Upper lobe of left lung (tissue), 6 donors: ENCODE measurements around the gene CHD8. TPM values are rescaled to one million over a fixed set of nuclear protein-coding genes. Genes with fewer than 3 reads are reported as not detected.
A peak's percentile ranks its signal among the peaks of the same experiment; 100 is the strongest.

ENCODE experiments used
- ATAC-seq, 2 donors: fragments of 200-7000 bp; cut with Tn5 transposase; one replicate each; pipeline ENCODE4 v1.9.1; 2022; ENCODE audit warnings: mild to moderate bottlenecking in 2 of 2, moderate library complexity in 2 of 2; ENCODE audit not compliant: low FRiP score in 2 of 2
- DNase-seq, 2 donors: peaks; one replicate each; pipeline ENCODE4 v3.0.0-alpha.2; 2019 to 2020
- H3K27ac ChIP-seq, 4 donors: fragments of 200-600 bp; sonication (generic); one replicate each; pipeline ENCODE4 v1.5.1; 2016 to 2019
- H3K27me3 ChIP-seq, 4 donors: fragments of 200-600 bp; sonication (generic); one replicate each; pipeline ENCODE4 v1.5.1; 2017 to 2019
- H3K36me3 ChIP-seq, 4 donors: fragments of 200-600 bp; sonication (generic); one replicate each; pipeline ENCODE4 v1.5.1; 2016 to 2019
- H3K4me1 ChIP-seq, 4 donors: fragments of 200-600 bp; sonication (generic); one replicate each; pipeline ENCODE4 v1.5.1; 2018 to 2019
- H3K4me3 ChIP-seq, 4 donors: fragments of 200-600 bp; sonication (generic); one replicate each; pipeline ENCODE4 v1.5.1; 2017 to 2019; ENCODE audit warnings: mild to moderate bottlenecking in 2 of 4, moderate library complexity in 1 of 4
- H3K9me3 ChIP-seq, 4 donors: fragments of 200-600 bp; sonication (generic); one replicate each; pipeline ENCODE4 v1.5.1; 2018 to 2019
- CTCF ChIP-seq, 6 experiments: fragments of 450-650 bp in 4 of 6; fragments of 200-600 bp in 2 of 6; sonication (generic) in 2 of 6; IDR thresholded peaks; one replicate each; pipeline ENCODE4 v1.5.1; 2016 to 2019; ENCODE audit warnings: antibody characterized with exemption in 6 of 6
- EP300 ChIP-seq, 4 donors: sonication (generic); formaldehyde crosslinking; IDR thresholded peaks; one replicate each; pipeline ENCODE4 v1.5.1; 2017; ENCODE audit warnings: antibody characterized with exemption in 4 of 4, control low read depth in 2 of 4
- POLR2A ChIP-seq, 4 donors: fragments of 450-650 bp; IDR thresholded peaks; one replicate each; pipeline ENCODE4 v1.5.1; 2016 to 2017; ENCODE audit warnings: antibody characterized with exemption in 4 of 4, mild to moderate bottlenecking in 2 of 4
- POLR2AphosphoS5 ChIP-seq, 2 donors: sonication (generic); formaldehyde crosslinking; IDR thresholded peaks; one replicate each; pipeline ENCODE4 v1.5.1; 2017; ENCODE audit warnings: antibody characterized with exemption in 2 of 2
- WGBS, 2 donors: methylation state at CpG; one replicate each; pipeline ENCODE4 v1.1.5; 2017 to 2018; 5-methylcytosine and 5-hydroxymethylcytosine counted together
- total RNA-seq, 6 donors: library from RNA; depleted of rRNA in 4 of 6; stranded (reverse); fragments of >200 nt in 4 of 6; gene quantifications; one replicate each; pipeline versions ENCODE4 v1.1.0 to v1.2.1, GENCODE V29; 2016 to 2021
- donor health status: DM: no; HTN: no; CAD: no; lungs with moderate emphysema.
- donor health status: DM: no; HTN: yes; CAD: no; lungs with severe emphysema.

Gene CHD8
- total RNA-seq, result 10 to 100 TPM; 42.2 to 96.4 (median 67.5) TPM

GRCh38 chr14:21455912-21456667, at the start of gene CHD8:
TSS of gene CHD8 (minus strand) at chr14:21456123. CDS start at chr14:21431643, 24,480 bp downstream.
- Histone ChIP-seq H3K36me3 (peaks cover 0 to 20% (median 8%) of the 10 kb centered on the region in 4 donors), H3K27ac (peak within 1 kb of the TSS; percentile 92 to 98 (median 96)), H3K9me3 (no peaks in the 10 kb centered on the region), H3K4me1 (peaks cover 25 to 37% (median 28%) of the 10 kb centered on the region in 4 donors), H3K27me3 (no peaks in the 10 kb centered on the region), H3K4me3 (peak within 1 kb of the TSS; percentile 60 to 93 (median 90))
- peak; percentile 65 to 81 for TF ChIP-seq POLR2AphosphoS5 (IDR thresholded peaks at IDR 0.05)
- TF ChIP-seq EP300 (IDR thresholded peaks at IDR 0.05), result no peak
- peak in 3 of 4 donors; percentile 48 to 76 (median 65) for TF ChIP-seq POLR2A (IDR thresholded peaks at IDR 0.05)
- TF ChIP-seq CTCF (IDR thresholded peaks at IDR 0.05), result peak; percentile 39 to 68 (median 64)
- DNase-seq (peak; percentile 95 to 100), ATAC-seq (peak; percentile 100)
- WGBS, 2 donors, result 0% methylated on average over 32 to 36 of the region's 36 CpGs

- Histone ChIP-seq H3K27me3 (no peaks in the 10 kb centered on the region), H3K36me3 (peaks cover 0 to 46% (median 31%) of the 10 kb centered on the region in 4 donors), H3K9me3 (no peaks in the 10 kb centered on the region), H3K4me1 (peaks cover 10 to 23% (median 15%) of the 10 kb centered on the region in 4 donors), H3K4me3 (no peak overlapping the region), H3K27ac (no peak overlapping the region)
- ATAC-seq, result no peak
- TF ChIP-seq POLR2AphosphoS5 (IDR thresholded peaks at IDR 0.05) (no peak), POLR2A (IDR thresholded peaks at IDR 0.05) (no peak), CTCF (IDR thresholded peaks at IDR 0.05) (no peak), EP300 (IDR thresholded peaks at IDR 0.05) (no peak)
- DNase-seq, result no peak
Measured at GRCh38 chr14:21505012-21505553, 49.2 kb upstream of the CHD8 start.

- Histone ChIP-seq H3K4me3 (no peak overlapping the region), H3K4me1 (peaks cover 0 to 8% (median 2%) of the 10 kb centered on the region in 4 donors), H3K27ac (no peak overlapping the region), H3K9me3 (no peaks in the 10 kb centered on the region), H3K36me3 (peaks cover 9 to 62% (median 45%) of the 10 kb centered on the region in 4 donors), H3K27me3 (no peaks in the 10 kb centered on the region)
- 90 to 98% methylated on average over 3 of the region's 4 CpGs for WGBS, 2 donors
- ATAC-seq (no peak), DNase-seq (no peak)
- TF ChIP-seq POLR2A (IDR thresholded peaks at IDR 0.05) (no peak), CTCF (IDR thresholded peaks at IDR 0.05) (no peak), POLR2AphosphoS5 (IDR thresholded peaks at IDR 0.05) (no peak), EP300 (IDR thresholded peaks at IDR 0.05) (no peak)
Measured at GRCh38 chr14:21503376-21503775, 47.5 kb upstream of the CHD8 start.

GRCh38 chr14:21501568-21501967, 45.6 kb upstream of the CHD8 start:
- Histone ChIP-seq H3K27me3 (no peaks in the 10 kb centered on the region), H3K36me3 (peaks cover 9 to 69% (median 59%) of the 10 kb centered on the region in 4 donors), H3K4me1 (peaks cover 0 to 8% (median 0%) of the 10 kb centered on the region in 4 donors), H3K27ac (no peak overlapping the region), H3K9me3 (no peaks in the 10 kb centered on the region), H3K4me3 (no peak overlapping the region)
- TF ChIP-seq POLR2AphosphoS5 (IDR thresholded peaks at IDR 0.05) (no peak), CTCF (IDR thresholded peaks at IDR 0.05) (no peak), EP300 (IDR thresholded peaks at IDR 0.05) (no peak), POLR2A (IDR thresholded peaks at IDR 0.05) (no peak)
- no peak for DNase-seq
- no peak for ATAC-seq
- 92 to 95% methylated on average over 5 of the region's 5 CpGs for WGBS, 2 donors
